HepG2 (cell line): ENCODE data around the gene HYAL1. TPM values are rescaled to one million over a fixed set of nuclear protein-coding genes. Genes with fewer than 3 reads are reported as not detected.

Experiments
- DNMT1 ChIP-seq: sonication (generic); formaldehyde crosslinking; IDR thresholded peaks from 2 replicates; pipeline ENCODE4 v1.5.1; 2020; ENCODE audit warnings: mild to moderate bottlenecking, missing genetic modification reagents
- FOXK1 ChIP-seq: sonication (generic); formaldehyde crosslinking; IDR thresholded peaks from 2 replicates; pipeline ENCODE4 v1.4.0; 2020; ENCODE audit warnings: low read depth, missing genetic modification reagents, borderline replicate concordance
- FOXO1 ChIP-seq: sonication (generic); formaldehyde crosslinking; IDR thresholded peaks from 2 replicates; pipeline ENCODE4 v1.4.0; 2020; ENCODE audit warnings: missing genetic modification reagents
- GATAD1 ChIP-seq: IDR thresholded peaks from 2 replicates; pipeline ENCODE4 v1.6.1; 2016; ENCODE audit warnings: missing genetic modification reagents, missing compliant biosample characterization
- HDAC6 ChIP-seq: fragments of 200-600 bp; sonication (generic); IDR thresholded peaks from 2 replicates; pipeline ENCODE4 v1.7.0; 2017; ENCODE audit warnings: mild to moderate bottlenecking, antibody characterized with exemption, low read length, low read depth
- HOXD1 ChIP-seq: sonication (generic); formaldehyde crosslinking; IDR thresholded peaks from 2 replicates; pipeline ENCODE4 v1.5.0; 2020; ENCODE audit warnings: missing genetic modification reagents
- MAFK ChIP-seq, 2 experiments: IDR thresholded peaks in 1 of 2; conservative IDR thresholded peaks in 1 of 2; 2 replicates each; pipeline ENCODE4 v1.6.1; 2011; ENCODE audit warnings: improper control_type of control experiment in 2 of 2, low read length in 2 of 2
- MED13 ChIP-seq: sonication (generic); formaldehyde crosslinking; IDR thresholded peaks from 2 replicates; pipeline ENCODE4 v1.5.0; 2020; ENCODE audit warnings: missing genetic modification reagents
- MEIS2 ChIP-seq: sonication (generic); formaldehyde crosslinking; IDR thresholded peaks from 2 replicates; pipeline ENCODE4 v1.9.0; 2021; ENCODE audit warnings: mild to moderate bottlenecking, missing genetic modification reagents
- NFE2L1 ChIP-seq: sonication (generic); formaldehyde crosslinking; IDR thresholded peaks from 2 replicates; pipeline ENCODE4 v1.4.0; 2020; ENCODE audit warnings: missing genetic modification reagents, mild to moderate bottlenecking, borderline replicate concordance
- NFRKB ChIP-seq: fragments of 450-650 bp; IDR thresholded peaks from 2 replicates; pipeline ENCODE4 v1.6.1; 2017
- PPARG ChIP-seq: conservative IDR thresholded peaks from 2 replicates; pipeline ENCODE4 v1.6.1; 2016; ENCODE audit warnings: missing biosample characterization, missing genetic modification reagents
- RBAK ChIP-seq: sonication (generic); formaldehyde crosslinking; IDR thresholded peaks from 2 replicates; pipeline ENCODE4 v1.5.1; 2020; ENCODE audit warnings: mild to moderate bottlenecking, missing genetic modification reagents
- RFXAP ChIP-seq: sonication (generic); formaldehyde crosslinking; IDR thresholded peaks from 2 replicates; pipeline ENCODE4 v1.4.0; 2020; ENCODE audit warnings: missing genetic modification reagents, borderline replicate concordance
- RORA ChIP-seq: sonication (generic); formaldehyde crosslinking; IDR thresholded peaks from 2 replicates; pipeline ENCODE4 v1.5.0; 2020; ENCODE audit warnings: mild to moderate bottlenecking, missing genetic modification reagents, moderate library complexity
- ZBTB21 ChIP-seq: sonication (generic); formaldehyde crosslinking; IDR thresholded peaks from 2 replicates; pipeline ENCODE4 v1.4.0; 2020; ENCODE audit warnings: missing genetic modification reagents
- ZFAT ChIP-seq: sonication (generic); formaldehyde crosslinking; conservative IDR thresholded peaks from 2 replicates; pipeline ENCODE4 v1.8.1; 2023; ENCODE audit warnings: missing genetic modification reagents, inconsistent platforms
- ZNF253 ChIP-seq: sonication (generic); formaldehyde crosslinking; IDR thresholded peaks from 2 replicates; pipeline ENCODE4 v1.8.0; 2022; ENCODE audit warnings: mild to moderate bottlenecking, missing genetic modification reagents, borderline replicate concordance
- ZNF317 ChIP-seq: sonication (generic); formaldehyde crosslinking; IDR thresholded peaks from 2 replicates; pipeline ENCODE4 v1.5.0; 2020; ENCODE audit warnings: mild to moderate bottlenecking, missing genetic modification reagents
- ZNF337 ChIP-seq: sonication (generic); formaldehyde crosslinking; IDR thresholded peaks from 2 replicates; pipeline ENCODE4 v1.5.1; 2020; ENCODE audit warnings: missing genetic modification reagents, low read depth, mild to moderate bottlenecking, borderline replicate concordance
- ZNF441 ChIP-seq: sonication (generic); formaldehyde crosslinking; IDR thresholded peaks from 2 replicates; pipeline ENCODE4 v1.7.0; 2021; ENCODE audit warnings: missing genetic modification reagents, borderline replicate concordance
- ZNF574 ChIP-seq: sonication (generic); formaldehyde crosslinking; IDR thresholded peaks from 2 replicates; pipeline ENCODE4 v1.4.0; 2020; ENCODE audit warnings: missing genetic modification reagents
- ZNF576 ChIP-seq: sonication (generic); formaldehyde crosslinking; IDR thresholded peaks from 2 replicates; pipeline ENCODE4 v1.4.0; 2020; ENCODE audit warnings: mild to moderate bottlenecking, missing genetic modification reagents
- ZNF598 ChIP-seq: sonication (generic); formaldehyde crosslinking; IDR thresholded peaks from 2 replicates; pipeline ENCODE4 v1.5.1; 2020; ENCODE audit warnings: mild to moderate bottlenecking, missing genetic modification reagents, borderline replicate concordance
- ZNF607 ChIP-seq: sonication (generic); formaldehyde crosslinking; IDR thresholded peaks from 2 replicates; pipeline ENCODE4 v1.5.1; 2020; ENCODE audit warnings: missing genetic modification reagents, mild to moderate bottlenecking, borderline replicate concordance
- ZNF619 ChIP-seq: sonication (generic); formaldehyde crosslinking; IDR thresholded peaks from 2 replicates; pipeline ENCODE4 v1.4.0; 2020; ENCODE audit warnings: mild to moderate bottlenecking, missing genetic modification reagents
- polyA plus RNA-seq, 8 experiments: library from polyadenylated mRNA; depleted of rRNA in 3 of 8; stranded (reverse) in 7 of 8; unstranded in 1 of 8; fragments of >200 nt; fragmentation: Illumina TruSeq in 4 of 8; extraction: Trizol in 4 of 8; gene quantifications; 2 replicates each; pipeline versions ENCODE4 v1.2.1 to v1.2.3, GENCODE V29; 2011 to 2016; ENCODE audit warnings: low read depth in 4 of 8, missing spikeins in 1 of 8, mixed read lengths in 1 of 8; ENCODE audit not compliant: insufficient read depth in 1 of 8
- total RNA-seq, 5 experiments: library from RNA; depleted of rRNA; stranded (reverse); fragments of >200 nt; fragmentation: Illumina TruSeq; extraction: Trizol; gene quantifications; 2 replicates each; pipeline ENCODE4 v1.2.3, GENCODE V29; 2016; ENCODE audit warnings: low read depth in 1 of 5
- TF ChIP-seq, protein P1 (sequence below): sonication (generic); formaldehyde crosslinking; IDR thresholded peaks from 2 replicates; pipeline ENCODE4 v1.4.0; 2020; ENCODE audit warnings: mild to moderate bottlenecking, missing genetic modification reagents
- TF ChIP-seq, protein P2 (sequence below): IDR thresholded peaks from 2 replicates; pipeline ENCODE4 v1.6.1; 2016; ENCODE audit warnings: low read depth, borderline replicate concordance

Gene HYAL1
- total and polyA plus RNA-seq, 2 of the 13 experiments (the other 11 are each of a cell fraction or from before 2014, with no cell fraction given), result 76.5 to 193 TPM

DNA sequence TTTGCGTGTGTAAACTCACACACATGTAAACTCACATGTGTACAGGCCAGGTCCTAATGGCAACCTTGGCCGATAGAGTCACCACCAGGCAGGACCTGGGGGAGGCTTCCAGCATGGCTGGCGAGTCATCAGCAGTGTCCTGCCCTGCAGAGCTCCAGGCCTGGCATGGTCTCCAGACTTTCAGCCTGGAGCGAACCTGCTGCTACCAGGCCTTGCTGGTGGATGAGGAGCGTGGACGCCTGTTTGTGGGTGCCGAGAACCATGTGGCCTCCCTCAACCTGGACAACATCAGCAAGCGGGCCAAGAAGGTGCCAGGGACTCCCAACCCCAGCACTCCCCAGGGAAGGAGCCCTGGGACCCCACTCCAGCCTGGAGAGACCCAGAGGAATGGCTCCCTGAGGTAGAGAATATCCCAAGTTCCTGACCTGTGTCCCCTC is 33.4 kb downstream of the HYAL1 start (continued):
- TF ChIP-seq ZNF574 (CRISPR knock-in tag) (peak; percentile 19; the same call in 1 of the 2 replicates), PPARG (CRISPR knock-in tag) (no peak), NFRKB (no peak), MEIS2 (no peak), NFE2L1 (no peak), FOXK1 (CRISPR knock-in tag) (no peak), ZNF607 (CRISPR knock-in tag) (no peak), MED13 (peak; percentile 19; the same call in 1 of the 2 replicates), ZNF441 (CRISPR knock-in tag) (no peak), RBAK (no peak), ZNF253 (CRISPR knock-in tag) (no peak), FOXO1 (CRISPR knock-in tag) (no peak), ZNF317 (no peak), RFXAP (CRISPR knock-in tag) (peak; percentile 47; the same call in 1 of the 2 replicates), DNMT1 (CRISPR knock-in tag) (no peak), ZNF598 (CRISPR knock-in tag) (no peak), GATAD1 (CRISPR knock-in tag) (no peak), ZFAT (CRISPR knock-in tag) (no peak), ZNF337 (CRISPR knock-in tag) (peak; percentile 60; the same call in 1 of the 2 replicates), ZBTB21 (CRISPR knock-in tag) (no peak), RORA (CRISPR knock-in tag) (no peak), ZNF576 (CRISPR knock-in tag) (no peak), HDAC6 (no peak), MAFK (conservative IDR thresholded peaks at IDR 0.05 in 1 of 2, IDR thresholded peaks at IDR 0.05 in 1 of 2; ENCODE audit: low read length in 2 of 2) (no peak), ZNF619 (CRISPR knock-in tag) (no peak), HOXD1 (CRISPR knock-in tag) (no peak)
- TF ChIP-seq, protein P1, sequence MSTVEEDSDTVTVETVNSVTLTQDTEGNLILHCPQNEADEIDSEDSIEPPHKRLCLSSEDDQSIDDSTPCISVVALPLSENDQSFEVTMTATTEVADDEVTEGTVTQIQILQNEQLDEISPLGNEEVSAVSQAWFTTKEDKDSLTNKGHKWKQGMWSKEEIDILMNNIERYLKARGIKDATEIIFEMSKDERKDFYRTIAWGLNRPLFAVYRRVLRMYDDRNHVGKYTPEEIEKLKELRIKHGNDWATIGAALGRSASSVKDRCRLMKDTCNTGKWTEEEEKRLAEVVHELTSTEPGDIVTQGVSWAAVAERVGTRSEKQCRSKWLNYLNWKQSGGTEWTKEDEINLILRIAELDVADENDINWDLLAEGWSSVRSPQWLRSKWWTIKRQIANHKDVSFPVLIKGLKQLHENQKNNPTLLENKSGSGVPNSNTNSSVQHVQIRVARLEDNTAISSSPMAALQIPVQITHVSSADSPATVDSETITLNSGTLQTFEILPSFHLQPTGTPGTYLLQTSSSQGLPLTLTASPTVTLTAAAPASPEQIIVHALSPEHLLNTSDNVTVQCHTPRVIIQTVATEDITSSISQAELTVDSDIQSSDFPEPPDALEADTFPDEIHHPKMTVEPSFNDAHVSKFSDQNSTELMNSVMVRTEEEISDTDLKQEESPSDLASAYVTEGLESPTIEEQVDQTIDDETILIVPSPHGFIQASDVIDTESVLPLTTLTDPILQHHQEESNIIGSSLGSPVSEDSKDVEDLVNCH (CRISPR knock-in tag), result 0 out of 2 replicates have a peak, but pooled peaks have one; percentile 53
- TF ChIP-seq, protein P2, sequence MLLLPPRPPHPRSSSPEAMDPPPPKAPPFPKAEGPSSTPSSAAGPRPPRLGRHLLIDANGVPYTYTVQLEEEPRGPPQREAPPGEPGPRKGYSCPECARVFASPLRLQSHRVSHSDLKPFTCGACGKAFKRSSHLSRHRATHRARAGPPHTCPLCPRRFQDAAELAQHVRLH (CRISPR knock-in tag), result no peak
